ENCODE data around the gene ATF6B. TPM values are rescaled to one million over a fixed set of nuclear protein-coding genes. Genes with fewer than 3 reads are reported as not detected.

Gene ATF6B
- total and polyA plus RNA-seq, 8 donors = 70.7 to 95.8 (median 85.8) TPM

DNA sequence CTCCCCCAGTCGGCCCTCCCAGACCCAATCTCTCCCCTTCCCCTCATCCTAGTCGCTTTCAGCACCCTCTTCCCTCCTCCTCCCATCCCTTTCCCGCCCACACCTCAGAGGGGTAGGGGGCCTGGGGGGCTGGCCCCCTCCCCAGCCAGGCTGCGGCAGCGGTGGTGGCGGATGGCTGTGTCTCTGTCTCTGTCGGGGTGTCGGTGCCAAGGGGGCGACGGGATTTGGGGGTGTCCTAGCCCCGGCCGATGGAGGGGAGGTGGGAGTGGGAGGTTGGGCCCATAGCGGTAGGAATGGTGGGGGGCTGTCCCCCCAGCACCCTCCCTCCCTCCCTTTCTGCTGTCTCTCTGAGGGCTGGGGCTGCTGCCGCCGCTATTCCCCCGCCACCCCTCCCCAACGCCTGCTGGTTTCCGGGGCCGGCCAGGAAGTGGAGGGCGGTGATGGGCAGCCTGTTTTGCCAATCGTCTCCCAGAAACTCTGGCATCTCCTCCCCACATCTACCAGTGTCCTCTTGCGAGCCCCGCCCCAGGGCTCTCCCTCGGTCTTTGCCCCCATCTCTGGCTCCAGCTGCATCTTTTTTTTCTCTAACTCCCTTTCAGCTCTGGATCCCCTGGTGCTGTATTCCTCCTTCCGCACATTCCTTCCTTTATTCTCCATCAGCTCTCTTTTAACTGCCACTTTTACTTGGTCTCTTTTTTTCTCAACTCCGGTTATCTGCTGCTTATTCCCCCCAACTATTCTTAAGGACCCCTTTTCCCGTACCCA lies 47.8 kb upstream of the ATF6B start, which contains the start of gene AGPAT1:
AGPAT1 (minus strand) TSS at position 374 of the 765 bp plus-strand sequence. CDS start 4,588 bp downstream, outside the sequence.
- intact Hi-C loops (cut with DNase I) = no loop called here
- H3K4me1 ChIP-seq = peaks cover 23 to 63% of the 10 kb centered on the region in 2 donors
- H3K9me3 ChIP-seq = no peaks in the 10 kb centered on the region
- H3K27me3 ChIP-seq = no peaks in the 10 kb centered on the region
- peak; percentile 75 for ATAC-seq
- peak within 1 kb of the TSS; percentile 74 to 79 for H3K4me3 ChIP-seq
- H3K27ac ChIP-seq = peak within 1 kb of the TSS; percentile 97 to 98
- H3K36me3 ChIP-seq = peaks cover 0 to 17% of the 10 kb centered on the region in 2 donors
- peak; percentile 97 to 98 (median 98) for DNase-seq
- TF ChIP-seq, protein P1, sequence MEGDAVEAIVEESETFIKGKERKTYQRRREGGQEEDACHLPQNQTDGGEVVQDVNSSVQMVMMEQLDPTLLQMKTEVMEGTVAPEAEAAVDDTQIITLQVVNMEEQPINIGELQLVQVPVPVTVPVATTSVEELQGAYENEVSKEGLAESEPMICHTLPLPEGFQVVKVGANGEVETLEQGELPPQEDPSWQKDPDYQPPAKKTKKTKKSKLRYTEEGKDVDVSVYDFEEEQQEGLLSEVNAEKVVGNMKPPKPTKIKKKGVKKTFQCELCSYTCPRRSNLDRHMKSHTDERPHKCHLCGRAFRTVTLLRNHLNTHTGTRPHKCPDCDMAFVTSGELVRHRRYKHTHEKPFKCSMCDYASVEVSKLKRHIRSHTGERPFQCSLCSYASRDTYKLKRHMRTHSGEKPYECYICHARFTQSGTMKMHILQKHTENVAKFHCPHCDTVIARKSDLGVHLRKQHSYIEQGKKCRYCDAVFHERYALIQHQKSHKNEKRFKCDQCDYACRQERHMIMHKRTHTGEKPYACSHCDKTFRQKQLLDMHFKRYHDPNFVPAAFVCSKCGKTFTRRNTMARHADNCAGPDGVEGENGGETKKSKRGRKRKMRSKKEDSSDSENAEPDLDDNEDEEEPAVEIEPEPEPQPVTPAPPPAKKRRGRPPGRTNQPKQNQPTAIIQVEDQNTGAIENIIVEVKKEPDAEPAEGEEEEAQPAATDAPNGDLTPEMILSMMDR (IDR thresholded peaks at IDR 0.05) = no peak

DNA sequence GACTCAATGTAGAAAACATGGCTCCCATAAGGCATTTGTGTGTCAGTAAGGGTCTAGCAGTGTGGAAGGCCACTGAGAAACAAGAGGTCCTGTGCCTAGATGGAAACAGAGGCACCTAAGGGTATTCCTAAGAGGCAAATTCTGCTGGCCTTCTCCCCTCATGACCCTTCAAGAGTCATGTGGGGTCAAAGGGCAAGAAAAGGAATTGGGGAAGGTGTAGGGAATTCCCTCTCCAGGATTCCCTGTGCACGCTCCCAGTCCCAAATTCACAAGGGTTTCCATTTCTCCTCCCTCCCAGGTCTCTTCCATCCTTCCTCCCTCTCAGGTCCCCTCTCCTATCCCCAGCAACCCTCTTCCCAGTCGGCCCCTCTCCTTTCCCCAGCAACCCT lies 47.3 kb upstream of the ATF6B start:
- DNase-seq (no peak), ATAC-seq (no peak)
- TF ChIP-seq, protein P1 (IDR thresholded peaks at IDR 0.05) = no peak
- peak overlapping the region; percentile 74 to 79 for H3K4me3 ChIP-seq
- peaks cover 0 to 19% of the 10 kb centered on the region in 2 donors for H3K36me3 ChIP-seq
- peaks cover 23 to 58% of the 10 kb centered on the region in 2 donors for H3K4me1 ChIP-seq
- H3K27me3 ChIP-seq = no peaks in the 10 kb centered on the region
- peak overlapping the region; percentile 97 to 98 for H3K27ac ChIP-seq
- no peaks in the 10 kb centered on the region for H3K9me3 ChIP-seq
- intact Hi-C loops (cut with DNase I) = no loop called here

DNA sequence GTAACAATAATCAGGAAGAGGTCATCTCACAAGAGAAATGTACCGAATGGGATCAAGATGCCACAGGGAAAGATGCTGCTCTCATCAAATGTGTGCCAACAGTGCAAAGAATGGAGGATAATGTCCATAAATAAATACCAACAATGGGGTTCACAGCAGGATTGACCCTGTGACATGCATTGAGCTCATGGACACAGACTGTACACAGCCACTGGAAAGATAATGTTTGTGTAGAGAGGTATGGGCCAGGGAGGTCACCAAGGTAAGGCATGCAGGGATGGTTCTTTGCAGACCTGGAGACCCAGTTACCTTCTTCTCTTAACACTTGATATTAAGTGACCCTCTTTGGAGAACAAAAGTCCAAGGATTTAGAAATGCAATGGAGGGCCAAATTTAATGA lies 46.4 kb upstream of the ATF6B start:
- intact Hi-C loops (cut with DNase I) = no loop called here
- Histone ChIP-seq H3K36me3 (peaks cover 0 to 21% of the 10 kb centered on the region in 2 donors), H3K27me3 (no peaks in the 10 kb centered on the region), H3K4me3 (peak overlapping the region in 1 of 2 donors; percentile 79), H3K27ac (no peak overlapping the region), H3K4me1 (peaks cover 23 to 49% of the 10 kb centered on the region in 2 donors), H3K9me3 (no peaks in the 10 kb centered on the region)
- DNase-seq (no peak), ATAC-seq (no peak)
- TF ChIP-seq, protein P1 (IDR thresholded peaks at IDR 0.05) = no peak

DNA sequence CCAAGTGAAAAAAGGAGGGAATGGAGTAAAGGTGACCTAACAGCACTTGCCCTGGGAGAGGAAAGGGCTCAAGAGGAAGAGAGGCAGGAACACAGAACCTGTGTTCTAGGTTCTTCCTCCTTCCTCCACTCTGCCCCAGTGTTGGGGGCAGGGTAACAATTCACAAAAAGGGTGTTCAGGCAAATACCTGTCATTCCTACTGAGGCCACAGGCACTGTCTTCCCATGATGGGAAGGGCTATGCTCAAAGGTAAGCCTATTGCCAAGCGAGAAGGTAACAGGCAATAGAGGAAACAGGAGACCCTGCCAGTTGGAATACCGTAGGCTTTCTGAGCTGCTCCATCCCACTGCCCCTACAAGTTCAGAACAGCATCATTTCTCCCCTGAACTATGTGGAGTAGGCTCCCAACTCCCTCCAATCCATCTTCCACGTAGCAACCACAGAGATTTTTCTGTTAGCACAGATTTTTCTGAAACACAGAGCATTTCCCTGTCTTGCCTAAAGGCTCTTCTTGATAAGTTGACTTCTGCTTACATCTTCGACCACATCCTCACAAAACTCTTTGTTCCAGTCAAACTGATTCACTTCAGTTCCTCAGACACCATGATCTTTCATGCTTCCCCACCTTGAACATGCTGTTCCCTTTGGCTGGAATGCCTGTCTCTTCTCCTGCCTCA lies 45.1 kb upstream of the ATF6B start:
- Histone ChIP-seq H3K27me3 (no peaks in the 10 kb centered on the region), H3K27ac (no peak overlapping the region), H3K36me3 (peaks cover 0 to 33% of the 10 kb centered on the region in 2 donors), H3K4me3 (no peak overlapping the region), H3K4me1 (peaks cover 20 to 40% of the 10 kb centered on the region in 2 donors), H3K9me3 (no peaks in the 10 kb centered on the region)
- TF ChIP-seq, protein P1 (IDR thresholded peaks at IDR 0.05) = no peak
- ATAC-seq (no peak), DNase-seq (no peak)
- intact Hi-C loops (cut with DNase I) = no loop called here

DNA sequence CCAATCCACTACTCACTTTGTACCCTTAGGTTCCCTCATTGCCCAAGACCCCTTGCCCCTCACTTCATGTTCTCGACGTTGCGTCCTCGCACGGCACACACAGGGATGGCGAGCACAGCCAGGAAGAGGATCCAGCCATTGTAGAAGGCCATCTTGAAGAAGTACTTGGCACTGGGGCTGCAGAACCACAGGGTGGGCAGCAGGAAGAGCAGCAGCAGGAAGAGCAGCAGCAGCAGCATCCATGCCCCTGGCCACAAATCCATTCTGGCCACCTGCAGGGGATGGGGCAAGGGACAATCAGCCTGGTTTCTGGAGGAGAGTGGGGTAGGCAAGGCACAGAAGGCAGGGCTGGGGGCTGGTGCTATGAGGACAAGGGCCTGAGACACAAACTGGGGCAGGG lies 43.2 kb upstream of the ATF6B start:
- Histone ChIP-seq H3K27me3 (no peaks in the 10 kb centered on the region), H3K36me3 (peaks cover 0 to 53% of the 10 kb centered on the region in 2 donors), H3K9me3 (no peaks in the 10 kb centered on the region), H3K27ac (no peak overlapping the region), H3K4me3 (no peak overlapping the region), H3K4me1 (peaks cover 11 to 29% of the 10 kb centered on the region in 2 donors)
- ATAC-seq (no peak), DNase-seq (no peak)
- TF ChIP-seq, protein P1 (IDR thresholded peaks at IDR 0.05) = no peak
- intact Hi-C loops (cut with DNase I) = no loop called here
